DMS 273 (cell line): Measurements from ENCODE around the gene PAPOLA.
"Not testable (repeated sequence)": the region's sequence is repeated elsewhere in the genome, so short reads cannot be mapped to it uniquely, and the experiment has no call there.

Experiments
- DNase-seq: peaks from one replicate; lab custom pipeline; 2025; ENCODE audit not compliant: unreplicated experiment; lab: John Stamatoyannopoulos, UW

Gene PAPOLA

DNA sequence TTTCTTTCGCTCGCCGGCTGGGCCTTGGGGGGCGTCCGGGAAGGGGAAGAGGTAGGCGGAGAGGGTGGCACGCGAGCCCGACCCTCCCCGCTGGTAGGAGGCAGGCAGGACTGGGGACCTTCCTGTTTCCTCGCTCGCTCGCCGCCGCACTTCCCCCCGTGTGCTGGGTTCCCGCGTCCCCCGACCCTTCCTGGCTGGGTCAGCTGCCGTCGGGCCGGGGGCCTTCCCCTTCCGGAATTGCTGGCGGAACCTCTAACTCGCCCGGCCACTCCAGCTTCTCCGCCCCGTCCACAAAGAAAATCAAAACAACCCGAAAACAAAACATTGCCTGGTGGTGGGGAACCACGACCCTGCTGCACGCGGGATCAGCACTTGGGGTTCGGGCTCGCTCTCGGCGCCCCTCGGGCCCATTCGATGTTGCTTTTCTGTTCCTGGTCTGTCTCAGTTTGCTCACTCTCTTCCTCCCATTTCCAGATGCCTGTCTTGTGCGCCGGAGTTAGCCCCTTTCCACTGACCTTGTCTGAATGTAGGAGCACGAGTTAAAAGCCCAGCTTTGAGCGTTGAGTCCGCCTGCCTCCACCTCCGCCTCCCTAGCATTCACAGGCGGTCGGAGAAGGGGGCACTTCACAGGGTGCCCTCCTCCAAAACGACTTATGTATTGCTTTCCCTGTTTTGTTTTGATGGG, 581 bp downstream of the PAPOLA start:
- peak; percentile 79 for DNase-seq

DNA sequence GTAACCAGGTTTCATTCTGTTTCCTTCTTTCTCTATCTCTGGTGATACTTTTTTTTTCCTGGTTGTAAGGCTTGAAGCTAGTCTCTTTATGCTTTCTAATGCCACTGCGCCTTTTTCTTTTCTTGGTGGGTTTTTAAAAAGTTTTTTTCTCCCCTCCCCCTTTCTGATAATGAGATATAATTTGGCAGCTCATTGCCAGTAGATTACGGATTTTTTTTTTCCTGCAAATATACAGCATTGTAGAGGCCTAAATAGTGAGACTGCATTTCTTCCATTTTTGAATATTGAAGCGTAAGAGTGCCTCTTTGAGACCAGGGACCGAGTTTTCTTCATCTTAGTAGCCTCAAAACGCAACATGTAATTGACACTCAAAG, 1.1 kb downstream of the PAPOLA start:
- DNase-seq = peak; percentile 34

DNA sequence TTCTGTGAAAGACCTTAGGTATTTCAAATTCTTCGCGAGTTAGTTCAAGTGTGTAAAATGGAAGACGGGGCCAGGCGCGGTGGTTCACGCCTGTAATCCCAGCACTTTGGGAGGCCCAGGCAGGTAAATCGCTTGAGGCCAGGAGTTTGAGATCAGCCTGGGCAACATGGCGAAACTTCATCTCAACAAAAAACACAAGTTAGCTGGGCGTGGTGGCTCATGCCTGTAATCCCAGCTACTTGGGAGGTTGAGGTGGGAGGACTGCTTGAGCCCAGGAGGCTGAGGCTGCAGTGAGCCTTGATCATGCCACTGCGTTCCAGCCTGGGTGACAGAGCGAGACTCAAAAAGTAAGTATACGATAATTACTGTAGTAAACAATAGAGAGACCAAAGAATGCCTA, 2.2 kb downstream of the PAPOLA start:
- not testable (repeated sequence) for DNase-seq

DNA sequence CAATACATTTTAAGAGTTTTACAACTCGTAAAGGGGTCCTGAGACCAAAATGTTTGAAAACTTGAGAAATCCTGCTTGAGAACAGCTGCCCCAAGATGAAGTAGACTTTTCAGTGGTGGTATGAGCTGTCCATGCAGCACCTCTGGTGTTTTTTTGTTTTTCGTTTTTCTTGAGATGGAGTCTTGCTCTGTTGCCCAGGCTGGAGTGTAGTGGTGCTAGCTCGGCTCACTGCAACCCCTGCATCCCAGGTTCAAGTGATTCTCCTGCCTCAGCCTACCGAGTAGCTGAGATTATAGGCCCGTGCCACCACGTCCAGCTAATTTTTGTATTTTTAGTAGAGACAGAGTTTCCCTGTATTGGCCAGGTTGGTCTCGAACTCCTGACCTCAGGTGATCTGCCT, 5.5 kb downstream of the PAPOLA start:
- DNase-seq = no peak

- no peak for DNase-seq
Measured at GRCh38 chr14:96508900-96509299, 6.7 kb downstream of the PAPOLA start.

DNA sequence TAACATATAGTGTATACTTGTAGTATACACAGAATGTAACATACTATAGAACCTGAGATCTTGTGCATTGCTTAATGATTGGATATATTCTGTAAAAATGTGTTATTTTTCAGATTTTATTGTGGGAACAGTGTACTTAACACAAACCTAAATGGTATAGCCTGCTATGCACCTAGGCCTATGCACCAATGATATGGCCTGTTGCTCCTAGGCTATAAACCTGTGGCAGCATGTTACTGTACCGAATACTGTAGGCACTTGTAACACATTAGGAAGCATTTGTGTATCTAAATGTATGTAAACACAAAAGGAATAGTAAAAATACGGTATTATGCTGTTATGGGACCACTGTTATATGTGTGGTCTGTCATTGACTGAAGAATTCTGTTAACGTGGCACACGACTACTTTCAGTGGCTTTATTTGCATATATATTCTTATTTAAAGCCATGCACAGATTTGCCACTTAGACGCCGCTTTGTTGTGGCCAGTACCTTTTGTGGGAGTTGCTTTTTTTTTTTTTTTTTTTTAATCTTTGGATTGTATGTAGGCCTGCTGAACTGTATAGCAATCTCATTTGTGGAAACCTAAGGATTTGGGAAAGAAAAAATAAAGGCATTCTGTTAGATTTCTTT, 7.4 kb downstream of the PAPOLA start:
- DNase-seq = no peak

DNA sequence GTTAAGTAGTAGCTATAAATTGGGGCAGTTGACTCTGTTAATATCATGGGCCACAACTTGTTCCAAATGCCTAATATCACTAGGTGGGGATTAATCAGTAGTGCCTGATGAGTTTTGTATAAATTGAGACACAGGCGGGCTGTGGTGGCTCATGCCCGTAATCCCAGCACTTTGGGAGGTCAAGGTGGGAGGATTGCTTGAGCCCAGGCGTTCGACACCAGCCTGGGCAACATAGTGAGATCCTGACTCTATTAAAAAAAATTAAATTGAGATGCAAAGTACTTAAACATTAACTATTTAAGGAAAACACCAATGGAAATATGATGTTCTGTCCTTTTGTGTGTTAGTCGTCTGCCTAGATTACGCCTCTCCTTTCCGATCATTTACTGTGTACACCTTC, 9.0 kb downstream of the PAPOLA start:
- no peak for DNase-seq

- DNase-seq = no peak
Measured at GRCh38 chr14:96511667-96512066, 9.5 kb downstream of the PAPOLA start.

- no peak for DNase-seq
Measured at GRCh38 chr14:96512122-96512521, 9.9 kb downstream of the PAPOLA start.

DNA sequence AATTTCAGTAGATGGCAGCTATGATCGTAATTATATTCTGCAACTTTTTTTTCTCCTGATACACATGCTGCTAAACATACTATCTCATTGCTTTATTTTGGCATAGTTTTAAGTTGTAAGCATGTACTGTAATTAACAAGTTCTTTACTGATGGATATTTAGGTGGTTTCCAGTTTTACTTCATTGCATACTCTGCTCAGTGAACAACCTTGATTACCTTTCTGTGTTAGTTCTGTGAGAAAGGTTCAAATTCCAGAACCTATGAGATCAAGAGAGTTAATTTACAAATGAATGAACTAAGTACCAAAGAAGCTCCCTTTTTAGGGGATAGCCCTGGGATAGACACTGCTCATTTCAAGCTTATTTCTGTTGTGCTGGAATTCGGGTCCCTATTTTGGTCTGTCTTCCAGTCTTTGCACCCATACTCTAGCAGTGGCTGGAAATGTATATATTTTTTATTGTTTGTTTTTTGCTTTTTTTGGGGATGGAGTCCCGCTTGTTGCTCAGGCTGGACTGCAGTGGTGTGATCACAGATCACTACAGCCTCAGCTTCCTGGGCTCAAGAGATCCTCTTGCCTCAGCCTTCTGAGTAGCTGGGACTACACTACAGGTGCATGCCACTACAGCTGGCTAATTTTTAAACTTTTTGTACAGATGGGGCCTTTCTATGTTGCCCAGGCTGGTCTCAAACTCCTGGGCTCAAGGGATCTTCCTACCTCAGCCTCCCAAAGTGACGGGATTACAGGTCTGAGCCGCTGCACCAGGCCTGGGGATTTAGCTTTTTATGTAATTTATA, 10.6 kb downstream of the PAPOLA start:
- DNase-seq = no peak

- no peak for DNase-seq
Measured at GRCh38 chr14:96514694-96515093, 12.5 kb downstream of the PAPOLA start.

- DNase-seq = no peak
Measured at GRCh38 chr14:96515731-96516130, 13.5 kb downstream of the PAPOLA start.

DNA sequence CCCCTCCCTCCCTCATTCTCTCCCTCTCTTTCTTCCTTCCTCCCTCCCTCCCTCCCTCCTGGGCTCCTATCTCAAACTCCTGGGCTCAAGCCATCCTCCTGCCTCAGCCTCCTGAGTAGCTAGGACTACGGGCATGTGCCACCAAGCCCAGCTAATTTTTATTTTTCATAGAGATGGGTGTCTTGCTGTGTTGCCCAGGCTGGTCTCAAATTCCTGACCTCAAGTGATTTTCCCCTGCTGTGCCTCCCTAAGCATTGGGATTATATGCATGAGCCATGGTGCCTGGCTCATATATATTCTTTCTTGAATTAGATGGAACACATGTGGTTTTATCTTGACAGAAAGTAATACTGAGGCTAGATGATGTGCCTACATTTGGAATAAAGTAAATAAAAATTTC, 14.2 kb downstream of the PAPOLA start:
- no peak for DNase-seq

DNA sequence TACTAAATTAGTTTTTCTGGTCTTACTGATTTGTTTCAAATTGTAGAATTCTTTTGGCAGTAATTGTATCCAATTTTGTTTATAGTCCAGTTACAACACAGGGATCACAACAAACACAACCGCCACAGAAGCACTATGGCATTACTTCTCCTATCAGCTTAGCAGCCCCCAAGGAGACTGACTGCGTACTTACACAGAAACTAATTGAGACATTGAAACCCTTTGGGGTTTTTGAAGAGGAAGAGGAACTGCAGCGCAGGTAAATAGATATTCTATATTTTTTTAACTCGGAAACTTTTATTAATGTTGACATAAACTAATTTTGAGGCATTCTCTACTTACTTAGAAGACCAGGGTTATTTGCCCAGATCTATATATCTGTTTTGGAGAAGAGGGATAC, 17.8 kb downstream of the PAPOLA start:
- DNase-seq = no peak

- no peak for DNase-seq
Measured at GRCh38 chr14:96525452-96525851, 23.3 kb downstream of the PAPOLA start.

DNA sequence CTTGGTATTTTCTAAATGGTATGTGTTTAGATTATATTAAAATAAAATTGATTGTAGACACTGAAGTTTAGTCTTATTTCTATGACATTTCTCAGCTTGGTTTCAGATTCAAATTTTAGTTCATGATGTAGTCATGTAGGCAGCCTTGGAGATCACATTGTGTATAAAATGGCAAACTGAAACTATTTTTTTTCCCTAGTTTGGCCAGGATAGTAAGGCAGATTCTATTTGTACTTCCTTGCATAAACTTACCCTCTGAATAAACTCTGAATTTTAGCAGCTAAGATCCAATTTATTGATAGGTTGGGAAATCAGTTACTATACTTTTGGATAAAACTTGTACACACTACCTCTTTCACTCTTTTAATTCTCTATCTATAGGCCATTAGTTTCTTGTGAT, 30.4 kb downstream of the PAPOLA start:
- no peak for DNase-seq

- no peak for DNase-seq
Measured at GRCh38 chr14:96536807-96537206, 34.6 kb downstream of the PAPOLA start.

DNA sequence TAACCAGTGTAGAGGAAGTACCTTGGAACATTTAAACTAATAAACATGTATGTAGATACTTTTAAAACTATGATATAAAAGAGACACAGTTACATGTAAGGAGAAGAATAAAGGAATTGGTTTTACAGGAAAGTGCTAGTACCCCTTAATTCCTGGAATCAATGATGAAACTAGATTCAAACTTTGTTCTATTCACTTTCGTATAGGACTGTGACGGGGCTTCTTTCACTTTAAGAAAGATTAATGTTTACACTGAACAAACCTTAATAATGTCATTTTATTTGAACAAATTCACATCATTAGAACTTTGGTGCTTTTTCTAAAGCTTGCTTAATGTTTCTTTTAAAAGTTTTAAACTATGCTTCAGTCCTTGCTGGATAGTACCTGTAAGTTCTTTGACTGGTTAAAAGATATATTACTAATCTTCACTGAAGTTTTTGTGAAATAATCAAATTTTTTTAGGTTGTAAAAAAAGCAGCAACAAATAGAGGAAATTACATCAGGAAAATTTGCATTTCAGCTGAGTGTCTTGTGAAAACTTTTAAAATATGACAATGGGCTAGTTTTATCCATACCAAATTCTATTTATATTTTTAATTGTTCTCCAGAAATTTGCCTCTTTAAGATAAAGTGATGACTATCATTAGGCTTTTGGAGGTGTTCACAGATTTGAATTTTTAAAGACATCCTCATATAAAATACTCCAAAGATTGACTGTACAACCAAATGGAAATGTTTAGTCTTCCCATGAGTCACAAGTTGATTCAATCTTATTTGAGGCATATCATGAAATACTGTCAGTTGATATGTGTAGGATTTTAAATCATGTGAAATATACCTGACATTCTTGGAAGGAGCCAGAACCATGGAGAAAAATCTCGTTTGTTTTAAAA, 36.2 kb downstream of the PAPOLA start:
- no peak for DNase-seq

DNA sequence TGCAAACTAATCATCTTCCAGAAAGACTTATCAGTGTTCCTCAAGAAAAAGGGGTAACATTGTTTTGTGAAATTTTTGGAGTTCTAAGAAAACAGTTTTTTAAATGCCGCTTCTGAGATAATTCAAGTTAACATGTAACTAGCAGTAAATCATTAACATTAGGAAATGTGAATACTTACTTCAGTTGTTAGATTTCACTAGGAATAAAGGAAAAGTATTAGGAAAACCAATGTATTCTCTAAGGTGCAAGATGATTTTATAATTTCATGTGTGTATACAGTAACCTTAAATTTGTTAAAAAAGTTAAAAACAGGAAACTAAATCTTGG, 36.8 kb downstream of the PAPOLA start:
- no peak for DNase-seq

GRCh38 chr14:96554315-96554910, 52.2 kb downstream of the PAPOLA start:
- DNase-seq = no peak

- no peak for DNase-seq
Measured at GRCh38 chr14:96559571-96559970, 57.4 kb downstream of the PAPOLA start.
